CD14-positive monocyte (primary cell): Measurements from ENCODE around the gene ODAD3. TPM values are rescaled to one million over a fixed set of nuclear protein-coding genes. Genes with fewer than 3 reads are reported as not detected.

Experiments used
- DNase-seq, 3 donors: peaks; one replicate each; pipeline ENCODE4 v3.0.0-alpha.2; 2011 to 2022
- H2AFZ ChIP-seq: 2 replicates; pipeline ENCODE4 v1.6.0; 2012; ENCODE audit warnings: mild to moderate bottlenecking, low read depth, low read length, inconsistent platforms; ENCODE audit not compliant: insufficient read depth, poor library complexity, severe bottlenecking
- H3K27ac ChIP-seq, 2 donors: 1 replicate in 1 of 2; 2 replicates in 1 of 2; pipeline ENCODE4 v1.5.1; 2012 to 2013; ENCODE audit warnings: low read length in 2 of 2, control low read depth in 1 of 2, inconsistent platforms in 1 of 2, low read depth in 1 of 2, mild to moderate bottlenecking in 1 of 2
- H3K27me3 ChIP-seq, 2 donors: one replicate each; pipeline versions ENCODE4 v1.6.0 to v1.6.1; 2011 to 2013; ENCODE audit warnings: low read length in 2 of 2; ENCODE audit not compliant: control insufficient read depth in 2 of 2, insufficient read depth in 2 of 2
- H3K36me3 ChIP-seq, 2 donors: replicated peaks in 1 of 2; 1 replicate in 1 of 2; 2 replicates in 1 of 2; pipeline versions ENCODE4 v1.5.1 to v1.6.1; 2012 to 2013; ENCODE audit warnings: low read length in 2 of 2, control low read depth in 1 of 2, inconsistent platforms in 1 of 2, mild to moderate bottlenecking in 1 of 2; ENCODE audit not compliant: insufficient read depth in 2 of 2, control insufficient read depth in 1 of 2
- H3K4me1 ChIP-seq, 2 donors: 1 replicate in 1 of 2; 2 replicates in 1 of 2; pipeline versions ENCODE4 v1.5.1 to v1.6.1; 2012 to 2013; ENCODE audit warnings: low read length in 2 of 2, control low read depth in 1 of 2, inconsistent platforms in 1 of 2, mild to moderate bottlenecking in 1 of 2, moderate library complexity in 1 of 2; ENCODE audit not compliant: insufficient read depth in 2 of 2, control insufficient read depth in 1 of 2
- H3K4me2 ChIP-seq: replicated peaks from 2 replicates; pipeline ENCODE3; 2012; ENCODE audit warnings: low read length, moderate library complexity, mild to moderate bottlenecking; ENCODE audit not compliant: poor library complexity, severe bottlenecking; ENCODE audit errors: extremely low read depth
- H3K4me3 ChIP-seq, 3 experiments: fragments of 200-600 bp in 1 of 3; sonication (generic) in 1 of 3; replicated peaks in 1 of 3; 1 replicate in 2 of 3; 2 replicates in 1 of 3; pipeline ENCODE4 v1.5.1; 2011 to 2013; ENCODE audit warnings: low read length in 3 of 3, mild to moderate bottlenecking in 3 of 3, control low read depth in 2 of 3, low read depth in 2 of 3, inconsistent platforms in 1 of 3, moderate library complexity in 1 of 3
- H3K79me2 ChIP-seq: 2 replicates; pipeline ENCODE4 v1.6.0; 2012; ENCODE audit warnings: mild to moderate bottlenecking, control low read depth, inconsistent platforms, low read length, moderate library complexity; ENCODE audit not compliant: insufficient read depth
- H3K9ac ChIP-seq: 2 replicates; pipeline ENCODE4 v1.6.0; 2017; ENCODE audit warnings: low read length, mild to moderate bottlenecking; ENCODE audit not compliant: insufficient read depth, poor library complexity, severe bottlenecking
- H3K9me3 ChIP-seq, 2 donors: replicated peaks in 1 of 2; 1 replicate in 1 of 2; 2 replicates in 1 of 2; pipeline versions ENCODE4 v1.5.1 to v1.6.1; 2012 to 2013; ENCODE audit warnings: low read length in 2 of 2, control low read depth in 1 of 2; ENCODE audit not compliant: control insufficient read depth in 1 of 2, insufficient read depth in 1 of 2
- H4K20me1 ChIP-seq: 2 replicates; pipeline ENCODE4 v1.6.0; 2012; ENCODE audit warnings: mild to moderate bottlenecking, low read length, control low read depth, moderate library complexity; ENCODE audit not compliant: insufficient read depth
- H3K27ac Mint-ChIP-seq, 7 donors: one replicate each; pipeline ENCODE4 v1.8.0; 2020; ENCODE audit warnings: mild to moderate bottlenecking in 7 of 7, mixed read lengths in 7 of 7, moderate library complexity in 6 of 7, inconsistent platforms in 2 of 7
- H3K27me3 Mint-ChIP-seq, 3 donors: one replicate each; pipeline ENCODE4 v1.8.0; 2021 to 2022; ENCODE audit warnings: low read depth in 3 of 3, mild to moderate bottlenecking in 3 of 3, mixed read lengths in 3 of 3, moderate library complexity in 3 of 3, inconsistent platforms in 1 of 3
- H3K36me3 Mint-ChIP-seq, 2 donors: one replicate each; pipeline ENCODE4 v1.8.0; 2020; ENCODE audit warnings: mixed read lengths in 2 of 2, inconsistent platforms in 1 of 2, mild to moderate bottlenecking in 1 of 2
- H3K4me1 Mint-ChIP-seq: one replicate; pipeline ENCODE4 v1.8.0; 2020; ENCODE audit warnings: mild to moderate bottlenecking, mixed read lengths
- H3K4me3 Mint-ChIP-seq, 2 donors: one replicate each; pipeline ENCODE4 v1.8.0; 2020; ENCODE audit warnings: mild to moderate bottlenecking in 2 of 2, mixed read lengths in 2 of 2, moderate library complexity in 1 of 2
- H3K9me3 Mint-ChIP-seq, 7 donors: one replicate each; pipeline ENCODE4 v1.8.0; 2020 to 2022; ENCODE audit warnings: mixed read lengths in 7 of 7, mild to moderate bottlenecking in 6 of 7, moderate library complexity in 6 of 7, inconsistent platforms in 2 of 7
- CTCF ChIP-seq: fragments of 200-600 bp; IDR thresholded peaks from one replicate; pipeline ENCODE4 v1.8.0; 2022; ENCODE audit warnings: antibody characterized with exemption, mild to moderate bottlenecking
- WGBS: methylation state at CpG from one replicate; pipeline ENCODE4 v1.1.5; 2013; ENCODE audit warnings: missing lambda C conversion rate; ENCODE audit not compliant: insufficient coverage; 5-methylcytosine and 5-hydroxymethylcytosine counted together
- intact Hi-C, 2 donors: fragments of 100-400 bp; cut with micrococcal nuclease; formaldehyde crosslinking; loops; one replicate each; pipeline versions ENCODE4 v1.15.0 to v1.15.1; 2023
- polyA plus RNA-seq, 3 donors: library from polyadenylated mRNA; depleted of rRNA in 1 of 3; unstranded in 2 of 3; stranded (reverse) in 1 of 3; fragments of 300-500 nt in 2 of 3; fragments of >200 nt in 1 of 3; fragmentation: Illumina TruSeq in 2 of 3; gene quantifications; 1 replicate in 2 of 3; 2 replicates in 1 of 3; pipeline ENCODE4 v1.2.3, GENCODE V29; 2012 to 2021

Gene ODAD3
- polyA plus RNA-seq, 3 donors = 0.43 to 0.88 (median 0.61) TPM

DNA sequence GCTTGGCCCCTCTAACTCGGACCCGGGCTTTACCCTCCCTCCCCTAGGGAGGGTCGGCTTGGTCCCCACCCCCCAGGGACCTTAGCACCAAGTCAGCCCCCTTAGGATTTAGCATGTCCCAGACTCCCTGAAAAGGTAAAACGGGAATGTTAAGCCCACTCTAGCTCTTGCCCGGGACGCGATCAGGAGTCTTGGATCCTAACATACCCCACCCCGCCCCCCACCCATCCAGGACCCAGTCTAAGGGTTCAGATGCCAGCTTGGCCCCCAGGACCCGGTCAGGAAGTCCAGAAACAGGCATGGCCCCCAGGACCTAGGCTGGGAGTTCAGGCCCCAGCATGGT lies 51.2 kb downstream of the ODAD3 start:
- H3K4me1 Mint-ChIP-seq = peaks cover 60% of the 10 kb centered on the region
- Histone ChIP-seq H3K36me3 (no peaks in the 10 kb centered on the region), H4K20me1 (no peaks in the 10 kb centered on the region), H3K4me3 (peak overlapping the region in 2 of 3 experiments; percentile 32 to 87), H3K27me3 (peaks cover 0 to 19% of the 10 kb centered on the region in 2 donors), H3K9ac (peak overlapping the region; percentile 56), H3K79me2 (peaks cover 22% of the 10 kb centered on the region), H3K27ac (no peak overlapping the region), H3K9me3 (no peaks in the 10 kb centered on the region), H3K4me2 (peak overlapping the region; percentile 82), H3K4me1 (peaks cover 57 to 76% of the 10 kb centered on the region in 2 donors), H2AFZ (peak overlapping the region; percentile 82)
- intact Hi-C loops = loop anchor here (2.0 to 5.0 kb wide), 3 partner anchors 39 to 91 kb away; partner anchors contain the start of genes ODAD3 (in 1 of the 2) and PRKCSH (in 1 of the 2)
- no peak for TF ChIP-seq CTCF
- H3K9me3 Mint-ChIP-seq = peaks cover 0 to 5% (median 0%) of the 10 kb centered on the region in 7 donors
- H3K36me3 Mint-ChIP-seq = peaks cover under 1 to 2% of the 10 kb centered on the region in 2 donors
- peak overlapping the region in 3 of 7 donors; percentile 16 to 53 (median 30) for H3K27ac Mint-ChIP-seq
- DNase-seq = no peak
- peak overlapping the region; percentile 64 to 80 for H3K4me3 Mint-ChIP-seq
- H3K27me3 Mint-ChIP-seq = peaks cover 16 to 28% (median 25%) of the 10 kb centered on the region in 3 donors
- WGBS = 1% methylated on average over 9 of the region's 9 CpGs

- H3K4me1 ChIP-seq = peaks cover 62 to 82% of the 10 kb centered on the region in 2 donors
- TF ChIP-seq CTCF = peak; percentile 63
- Mint-ChIP-seq H3K36me3 (peaks cover 2 to 7% of the 10 kb centered on the region in 2 donors), H3K27me3 (peaks cover 16 to 28% (median 22%) of the 10 kb centered on the region in 3 donors), H3K4me3 (peak overlapping the region; percentile 69 to 80), H3K27ac (peak overlapping the region in 6 of 7 donors; percentile 64 to 100 (median 88)), H3K9me3 (peaks cover 0 to 5% (median 0%) of the 10 kb centered on the region in 7 donors), H3K4me1 (peaks cover 66% of the 10 kb centered on the region)
- H3K36me3 ChIP-seq = no peaks in the 10 kb centered on the region
- H3K9ac ChIP-seq = peak overlapping the region; percentile 56
- H3K27ac ChIP-seq = no peak overlapping the region
- peaks cover 28% of the 10 kb centered on the region for H3K79me2 ChIP-seq
- intact Hi-C loops = loop anchor here (2.0 to 5.0 kb wide), 3 partner anchors 39 to 91 kb away; partner anchors contain the start of genes ODAD3 (in 1 of the 2) and PRKCSH (in 1 of the 2)
- peaks cover 0 to 19% of the 10 kb centered on the region in 2 donors for H3K27me3 ChIP-seq
- H3K4me2 ChIP-seq = peak overlapping the region; percentile 82
- DNase-seq = peak; percentile 46 to 57 (median 50)
- H4K20me1 ChIP-seq = no peaks in the 10 kb centered on the region
- H3K4me3 ChIP-seq = peak overlapping the region; percentile 3 to 87 (median 37)
- peak overlapping the region; percentile 82 for H2AFZ ChIP-seq
- 0% methylated on average over 35 of the region's 65 CpGs for WGBS
- no peaks in the 10 kb centered on the region for H3K9me3 ChIP-seq
Measured at GRCh38 chr19:11382898-11383705, 51.8 kb downstream of the ODAD3 start.
